Measurements from ENCODE around the gene SYT2. TPM values are rescaled to one million over a fixed set of nuclear protein-coding genes. Genes with fewer than 3 reads are reported as not detected.

Gene SYT2
- total and polyA plus RNA-seq, 9 of the 15 experiments (the other 6 are each of a cell fraction or from before 2014, with no cell fraction given): not detected

DNA sequence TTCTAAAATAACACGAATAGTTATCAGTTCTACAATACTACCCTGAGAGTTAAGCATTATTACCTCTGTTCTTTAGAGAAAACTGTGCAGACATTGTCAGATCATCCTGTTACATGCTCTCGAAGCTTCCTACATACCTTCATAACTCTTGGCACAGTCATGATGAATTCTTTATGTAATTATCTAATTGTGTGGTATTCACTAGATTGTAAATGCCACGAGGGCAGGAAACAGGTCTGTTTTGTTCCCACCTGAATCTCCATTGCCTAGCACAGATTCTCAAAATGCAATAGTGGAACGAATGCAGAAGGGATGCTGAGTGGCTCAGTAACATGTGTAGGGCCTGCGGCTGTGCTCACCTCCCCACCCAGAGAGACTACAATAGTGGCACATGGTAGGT is 3.4 kb downstream of the SYT2 start:
- POLR2A ChIA-PET: no interaction called here

DNA sequence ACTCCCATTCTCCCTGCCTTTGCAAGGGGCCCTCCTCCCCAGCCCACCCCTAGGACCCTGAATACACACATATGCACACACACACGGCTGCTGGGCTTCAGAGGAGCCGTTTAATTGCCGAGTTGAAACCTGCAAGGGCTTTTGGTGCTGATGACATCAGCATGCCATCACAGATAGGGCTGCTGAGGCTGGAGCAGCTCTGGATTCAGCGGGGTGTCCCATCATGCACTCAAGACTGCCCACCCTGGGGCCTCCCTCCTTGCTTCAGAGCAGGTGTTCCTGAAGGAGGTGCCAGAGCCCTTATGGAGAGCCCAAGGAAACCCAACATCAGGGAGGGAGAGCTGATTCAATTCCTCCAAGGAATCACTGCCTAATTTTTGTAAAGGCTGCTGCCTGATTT is 5.7 kb downstream of the SYT2 start:
- no peak overlapping the region for H3K4me3 ChIP-seq
- intact Hi-C loops (cut with micrococcal nuclease): no loop called here
- 0% methylated on average over 4 of the region's 4 CpGs for WGBS (ENCODE audit: insufficient coverage, low coverage, missing lambda C conversion rate)
- ChIA-PET CTCF (ENCODE audit: low intra/inter-chr PET ratio) (no interaction called here), POLR2A (interaction anchor here (0.7 kb wide), 1 partner anchor 10 kb away, joined by 3 read pairs; no protein-coding TSS in a partner anchor)
- peaks cover 53 to 83% of the 10 kb centered on the region in 2 experiments for H3K27me3 ChIP-seq (ENCODE audit: control insufficient read depth in 2 of 2, insufficient read depth in 2 of 2, low read length in 2 of 2)
- FAIRE-seq (no peak), DNase-seq (ENCODE audit: extremely low read depth in 1 of 4, low spot score in 3 of 4) (no peak), ATAC-seq (no peak; the same call in 2 of the 3 replicates)
- no TSS peak for BruUV-seq (replicated peaks)
- H3K79me2 ChIP-seq (ENCODE audit: control insufficient read depth, insufficient read depth, low read length): no peaks in the 10 kb centered on the region
- H2AFZ ChIP-seq (ENCODE audit: low read depth, low read length): no peak overlapping the region
- in situ Hi-C loops (cut with MboI): loop anchor here (25.0 kb wide), 1 partner anchor 217 kb away; no protein-coding TSS in a partner anchor
- no peak overlapping the region for H3K27ac ChIP-seq (ENCODE audit: extremely low read depth, low read depth, low read length)
- no peaks in the 10 kb centered on the region for H3K36me3 ChIP-seq (ENCODE audit: control insufficient read depth, insufficient read depth, low read length)
- no peak overlapping the region for H3K9ac ChIP-seq (ENCODE audit: insufficient read depth in 1 of 2, low read depth in 2 of 2, low read length in 2 of 2)
- H3K9me3 ChIP-seq (replicated peaks; ENCODE audit: control insufficient read depth, insufficient read depth, low read depth, low read length): no peaks in the 10 kb centered on the region
- peaks cover 0 to 6% of the 10 kb centered on the region in 2 experiments; a peak in 2 of 5 replicates for H3K4me1 ChIP-seq (replicated peaks in 1 of 2; ENCODE audit: control insufficient read depth in 2 of 2, insufficient read depth in 2 of 2, low read length in 2 of 2)
- no peaks in the 10 kb centered on the region for H3K9me1 ChIP-seq (ENCODE audit: control insufficient read depth, insufficient read depth, low read length)
- H4K20me1 ChIP-seq (replicated peaks; ENCODE audit: control insufficient read depth, insufficient read depth, low read length): peaks cover 12% of the 10 kb centered on the region
- H3K4me2 ChIP-seq (ENCODE audit: insufficient read depth, low read length): no peak overlapping the region
- TF ChIP-seq MYC (IDR thresholded peaks at IDR 0.05; ENCODE audit: low read depth, low read length) (no peak), MYC (CRISPR knock-in tag; IDR thresholded peaks at IDR 0.05; ENCODE audit: borderline replicate concordance, low read depth) (no peak), ZFX (CRISPR knock-in tag; IDR thresholded peaks at IDR 0.05) (no peak), RHOXF2B (CRISPR knock-in tag; conservative IDR thresholded peaks at IDR 0.05) (no peak)
- TF ChIP-seq, protein P1, sequence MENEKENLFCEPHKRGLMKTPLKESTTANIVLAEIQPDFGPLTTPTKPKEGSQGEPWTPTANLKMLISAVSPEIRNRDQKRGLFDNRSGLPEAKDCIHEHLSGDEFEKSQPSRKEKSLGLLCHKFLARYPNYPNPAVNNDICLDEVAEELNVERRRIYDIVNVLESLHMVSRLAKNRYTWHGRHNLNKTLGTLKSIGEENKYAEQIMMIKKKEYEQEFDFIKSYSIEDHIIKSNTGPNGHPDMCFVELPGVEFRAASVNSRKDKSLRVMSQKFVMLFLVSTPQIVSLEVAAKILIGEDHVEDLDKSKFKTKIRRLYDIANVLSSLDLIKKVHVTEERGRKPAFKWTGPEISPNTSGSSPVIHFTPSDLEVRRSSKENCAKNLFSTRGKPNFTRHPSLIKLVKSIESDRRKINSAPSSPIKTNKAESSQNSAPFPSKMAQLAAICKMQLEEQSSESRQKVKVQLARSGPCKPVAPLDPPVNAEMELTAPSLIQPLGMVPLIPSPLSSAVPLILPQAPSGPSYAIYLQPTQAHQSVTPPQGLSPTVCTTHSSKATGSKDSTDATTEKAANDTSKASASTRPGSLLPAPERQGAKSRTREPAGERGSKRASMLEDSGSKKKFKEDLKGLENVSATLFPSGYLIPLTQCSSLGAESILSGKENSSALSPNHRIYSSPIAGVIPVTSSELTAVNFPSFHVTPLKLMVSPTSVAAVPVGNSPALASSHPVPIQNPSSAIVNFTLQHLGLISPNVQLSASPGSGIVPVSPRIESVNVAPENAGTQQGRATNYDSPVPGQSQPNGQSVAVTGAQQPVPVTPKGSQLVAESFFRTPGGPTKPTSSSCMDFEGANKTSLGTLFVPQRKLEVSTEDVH (IDR thresholded peaks at IDR 0.05; ENCODE audit: low read depth, partially characterized antibody): no peak

More for the DNA sequence above, 3.4 kb downstream of the SYT2 start:
- ATAC-seq: no peak
- WGBS (ENCODE audit: insufficient coverage, low coverage, missing lambda C conversion rate): under 1% methylated on average over 5 of the region's 5 CpGs
- no TSS peak for BruUV-seq (replicated peaks)
- TF ChIP-seq NCOR1 (IDR thresholded peaks at IDR 0.05): no peak
- no peak for TF ChIP-seq SREBF1 (IDR thresholded peaks at IDR 0.05; ENCODE audit: borderline replicate concordance, low read depth, low read length)
- H3K27me3 ChIP-seq (ENCODE audit: control insufficient read depth in 2 of 2, insufficient read depth in 2 of 2, low read length in 2 of 2): peaks cover 70 to 95% of the 10 kb centered on the region in 2 experiments
- no peak overlapping the region for H3K27ac ChIP-seq (ENCODE audit: extremely low read depth, low read depth, low read length)
- no peak for FAIRE-seq
- in situ Hi-C loops (cut with MboI): loop anchor here (25.0 kb wide), 1 partner anchor 220 kb away; no protein-coding TSS in a partner anchor
- no peak overlapping the region for H2AFZ ChIP-seq (ENCODE audit: low read depth, low read length)
- H3K9ac ChIP-seq (ENCODE audit: insufficient read depth in 1 of 2, low read depth in 2 of 2, low read length in 2 of 2): no peak overlapping the region
- no peak overlapping the region for H3K4me3 ChIP-seq
- CTCF ChIA-PET (ENCODE audit: low intra/inter-chr PET ratio): no interaction called here
- H3K79me2 ChIP-seq (ENCODE audit: control insufficient read depth, insufficient read depth, low read length): no peaks in the 10 kb centered on the region
- no peaks in the 10 kb centered on the region for H3K36me3 ChIP-seq (ENCODE audit: control insufficient read depth, insufficient read depth, low read length)
- intact Hi-C loops (cut with micrococcal nuclease): no loop called here
- DNase-seq (ENCODE audit: extremely low read depth in 1 of 4, low spot score in 3 of 4): no peak
- H3K4me1 ChIP-seq (replicated peaks in 1 of 2; ENCODE audit: control insufficient read depth in 2 of 2, insufficient read depth in 2 of 2, low read length in 2 of 2): peaks cover 0 to 16% of the 10 kb centered on the region in 2 experiments; a peak in 2 of 5 replicates
- no peaks in the 10 kb centered on the region for H3K9me3 ChIP-seq (replicated peaks; ENCODE audit: control insufficient read depth, insufficient read depth, low read depth, low read length)
- H3K4me2 ChIP-seq (ENCODE audit: insufficient read depth, low read length): no peak overlapping the region
- no peaks in the 10 kb centered on the region for H3K9me1 ChIP-seq (ENCODE audit: control insufficient read depth, insufficient read depth, low read length)
- peaks cover 12% of the 10 kb centered on the region for H4K20me1 ChIP-seq (replicated peaks; ENCODE audit: control insufficient read depth, insufficient read depth, low read length)
